Measurements from ENCODE around the gene PAX4. TPM values are rescaled to one million over a fixed set of nuclear protein-coding genes. Genes with fewer than 3 reads are reported as not detected.

PAX4 gene
- total RNA-seq, 1 donor from 2014 or later: not detected

DNA sequence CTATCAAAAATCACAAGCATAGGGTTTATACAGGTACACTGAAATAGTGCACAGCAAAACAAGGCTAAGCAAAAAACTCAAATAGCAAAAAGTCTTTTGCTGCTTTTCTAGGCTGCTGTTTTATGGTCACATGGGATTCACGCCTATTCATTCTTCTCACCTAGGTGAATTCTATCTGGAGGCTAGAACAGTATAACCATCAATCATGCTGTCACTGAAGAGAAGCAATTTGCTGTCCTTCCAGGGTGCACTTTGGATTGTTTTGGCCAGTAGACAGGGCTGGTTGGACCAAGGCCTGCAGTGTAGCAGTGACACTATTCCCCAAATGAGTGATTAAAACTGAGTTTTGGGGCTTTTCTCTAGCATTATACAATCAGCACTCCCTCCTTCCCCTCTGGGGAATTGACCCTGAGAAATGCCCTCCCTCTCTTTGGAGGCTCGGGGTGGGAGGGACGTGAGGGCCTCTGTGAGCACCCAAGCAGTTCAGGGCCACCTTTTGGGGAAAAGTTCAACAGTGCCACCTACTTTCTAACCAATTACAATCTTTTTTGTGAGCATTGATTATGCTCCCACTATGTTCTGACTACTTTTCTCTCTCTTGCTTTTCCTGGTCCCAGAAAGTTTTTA is 17.8 kb upstream of the PAX4 start:
- intact Hi-C loops (cut with micrococcal nuclease): no loop called here
- DNase-seq (no peak), ATAC-seq (no peak)

DNA sequence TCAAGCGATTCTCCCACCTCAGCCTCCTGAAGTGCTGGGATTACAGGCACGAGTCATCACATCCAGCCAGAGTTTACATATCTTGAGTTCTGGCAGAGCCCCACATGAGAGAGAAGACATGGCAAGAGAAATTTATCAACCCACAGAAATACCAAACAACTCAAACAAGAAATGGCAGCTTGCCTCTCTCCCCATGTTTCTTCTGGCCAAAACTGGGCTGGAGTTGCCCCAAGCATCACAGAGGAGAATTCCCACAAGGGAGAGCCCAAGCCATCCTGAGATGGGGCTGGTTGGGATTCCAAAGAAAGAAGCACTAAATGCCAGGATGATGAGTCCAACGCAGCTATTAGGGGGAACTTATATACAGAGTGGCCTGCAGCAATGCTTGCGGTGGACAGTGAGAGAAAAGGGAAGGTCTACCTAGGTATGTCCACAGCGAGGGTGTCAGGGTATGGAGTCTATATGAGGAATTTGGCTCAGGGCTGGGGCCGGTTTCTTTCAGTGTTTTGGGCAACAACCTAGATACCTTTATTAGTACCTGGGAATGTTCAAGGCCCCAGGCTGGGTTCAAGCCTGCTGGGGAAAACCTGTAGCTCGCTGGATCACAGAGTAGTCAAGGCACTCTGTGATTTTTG is 14.5 kb upstream of the PAX4 start:
- ATAC-seq: no peak
- intact Hi-C loops (cut with micrococcal nuclease): no loop called here

DNA sequence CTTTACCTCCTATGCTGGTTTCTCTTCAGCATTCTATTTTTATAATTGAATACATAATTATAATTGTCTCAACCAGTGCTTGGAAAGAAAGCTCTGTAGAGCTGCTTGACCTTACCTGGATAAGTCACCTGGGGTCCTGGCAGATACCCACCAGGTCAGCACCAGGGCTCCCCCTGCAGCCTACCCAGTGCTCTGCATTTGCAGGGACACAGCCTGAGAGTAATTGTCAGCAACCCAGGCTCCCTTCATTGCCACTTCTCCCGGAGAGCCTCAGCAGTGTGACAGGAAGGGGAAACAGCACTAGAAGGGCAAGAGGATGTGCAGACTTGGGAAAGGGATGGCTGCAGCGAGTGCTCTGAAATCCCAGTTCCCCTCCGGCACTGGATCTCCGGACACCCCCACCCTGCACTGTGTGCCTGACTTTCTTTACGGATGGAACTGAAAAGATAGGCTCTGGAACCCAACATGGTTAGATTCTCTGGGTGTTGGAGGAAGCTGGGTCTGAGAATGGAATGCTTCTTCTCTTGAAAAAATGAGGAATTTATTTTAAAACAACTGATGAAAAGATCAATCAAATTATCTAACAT is 11.4 kb upstream of the PAX4 start:
- ATAC-seq: no peak

More for the DNA sequence above, 14.5 kb upstream of the PAX4 start:
- DNase-seq: no peak

DNA sequence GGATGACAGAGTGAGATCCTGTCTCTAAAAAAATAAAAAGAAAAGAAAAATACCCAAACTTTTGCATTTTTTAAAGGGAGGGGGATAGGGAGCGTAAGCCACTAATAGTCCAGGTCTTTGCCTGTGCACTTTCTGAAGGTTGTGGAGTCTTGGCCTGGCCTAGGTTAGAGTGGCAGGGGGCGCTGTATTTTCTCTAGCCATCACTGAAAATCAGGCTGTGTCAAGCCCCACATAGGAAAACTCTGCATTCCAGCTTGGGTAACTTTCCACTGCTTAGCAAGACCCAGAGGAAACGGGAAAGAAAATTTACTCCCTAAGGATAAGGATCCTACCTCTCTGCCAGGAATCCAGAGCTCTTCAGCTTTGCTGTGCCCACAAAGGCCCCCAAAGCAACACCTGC is 10.5 kb upstream of the PAX4 start:
- ATAC-seq: no peak
- intact Hi-C loops (cut with micrococcal nuclease): no loop called here
- no peak for DNase-seq

More for the DNA sequence above, 11.4 kb upstream of the PAX4 start:
- intact Hi-C loops (cut with micrococcal nuclease): no loop called here
- no peak for DNase-seq

DNA sequence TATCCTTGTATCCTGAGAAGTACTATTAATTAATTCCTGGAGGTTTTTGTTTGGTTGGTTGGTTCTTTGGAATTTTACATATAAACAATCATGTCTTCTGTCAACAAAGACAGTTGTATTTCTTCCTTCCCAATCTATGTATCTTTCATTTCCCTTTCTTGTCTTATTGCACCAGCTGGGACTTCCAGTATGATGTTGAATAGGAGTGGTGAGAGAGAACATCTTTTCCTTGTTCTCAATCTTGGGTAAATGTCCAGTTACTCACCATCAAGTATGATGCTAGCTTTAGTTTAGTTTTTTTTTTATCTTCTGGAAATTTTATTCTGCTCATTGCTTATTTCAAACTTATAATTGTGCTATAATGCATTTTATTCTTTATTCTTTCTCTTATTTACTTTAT is 7.4 kb upstream of the PAX4 start:
- intact Hi-C loops (cut with micrococcal nuclease): no loop called here
- DNase-seq (no peak), ATAC-seq (no peak)

DNA sequence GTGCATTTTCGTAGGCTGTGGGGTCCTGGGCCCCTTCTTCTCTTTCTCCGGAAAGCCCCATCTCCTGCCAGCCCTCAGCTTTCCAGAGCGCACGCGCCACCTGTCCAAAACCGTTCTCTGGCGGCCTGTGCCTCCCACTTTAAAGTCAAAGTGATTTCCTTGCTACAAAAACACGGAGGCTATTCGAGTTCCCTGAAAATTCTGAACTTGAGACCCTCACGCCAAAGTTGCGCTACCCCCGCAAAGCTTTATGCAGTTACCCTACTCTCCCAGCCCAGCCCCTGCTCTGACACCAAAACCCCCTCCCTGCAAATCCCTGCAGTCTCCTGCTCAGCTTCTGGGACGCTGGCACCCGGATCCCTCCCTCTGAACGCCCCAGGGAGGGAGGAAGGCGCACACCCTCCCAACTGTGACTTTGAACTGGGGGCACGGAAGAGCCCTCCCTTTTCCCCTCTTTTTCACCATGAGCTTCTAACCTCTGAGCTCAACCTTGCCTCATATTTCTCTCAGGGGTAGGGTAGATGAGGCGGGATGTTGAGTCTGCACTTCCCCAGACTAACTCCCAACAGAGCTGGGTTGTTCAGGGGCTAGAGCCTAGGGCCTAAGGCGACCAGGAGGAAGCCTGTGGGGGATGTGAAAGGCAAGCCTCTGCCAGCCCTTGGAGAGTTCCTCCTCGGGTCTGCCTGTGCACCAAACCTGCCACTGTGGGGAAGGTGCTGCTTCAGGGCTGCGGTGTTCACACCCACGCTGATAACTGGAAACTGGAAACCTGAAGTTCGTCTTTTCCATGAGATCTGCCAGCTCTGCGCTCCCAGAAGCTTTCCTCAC is 2.7 kb upstream of the PAX4 start:
- intact Hi-C loops (cut with micrococcal nuclease): no loop called here
- DNase-seq (no peak), ATAC-seq (no peak)

DNA sequence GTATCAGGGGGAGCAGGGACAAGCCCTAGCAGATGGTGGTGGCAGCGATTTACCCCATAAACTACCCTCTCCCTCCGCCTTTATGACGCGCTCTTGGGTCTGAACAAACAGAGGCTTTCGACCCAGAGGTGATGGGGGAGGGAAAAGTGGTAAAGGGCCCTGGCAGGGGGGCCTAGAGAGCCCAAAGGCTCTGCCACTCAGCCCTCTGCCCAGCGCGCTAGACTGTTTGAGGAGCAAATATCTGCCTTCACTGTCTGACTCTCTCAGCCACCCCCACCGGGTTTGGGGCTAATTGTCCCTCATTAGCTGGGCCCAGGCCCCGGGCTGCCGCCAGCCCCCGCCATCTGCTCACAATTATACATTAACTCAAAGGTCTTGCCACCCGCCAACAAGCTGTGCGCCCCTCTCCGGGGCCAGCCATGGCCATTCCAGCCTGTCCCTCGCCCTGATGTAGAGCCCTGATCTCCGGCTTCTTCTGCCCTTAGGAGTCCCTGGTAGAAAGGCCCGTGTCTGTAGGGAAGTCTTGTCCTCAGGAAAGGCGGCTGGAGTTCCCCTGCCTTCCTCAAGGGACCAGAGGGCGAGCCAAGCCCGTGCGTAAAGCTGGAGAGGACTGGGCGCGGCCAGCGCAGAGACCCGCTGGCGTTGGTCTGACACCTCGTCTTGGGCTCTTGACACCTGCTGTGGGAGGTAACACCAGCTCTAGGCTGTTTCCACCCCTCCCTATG is 1.9 kb upstream of the PAX4 start:
- DNase-seq (no peak), ATAC-seq (no peak)
- intact Hi-C loops (cut with micrococcal nuclease): no loop called here

DNA sequence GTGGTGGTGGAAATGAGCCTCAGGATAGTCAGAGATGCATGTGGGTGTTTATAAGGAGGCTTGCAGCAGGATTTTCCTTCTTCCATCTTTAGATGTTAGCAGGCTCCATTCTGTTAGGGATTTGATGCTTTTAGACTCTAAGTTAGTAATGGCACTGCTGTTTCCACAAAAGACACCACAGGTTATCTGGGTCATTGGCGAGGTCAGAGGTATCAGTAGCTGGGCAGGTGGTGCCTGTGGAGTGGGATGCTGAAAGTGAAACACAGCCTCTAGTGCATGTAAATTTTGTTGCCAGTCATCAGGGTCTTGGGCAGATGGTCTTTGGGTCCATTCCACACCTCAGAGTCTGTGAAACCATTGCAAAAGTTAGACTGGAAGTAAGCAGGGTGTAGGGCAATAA is 833 bp upstream of the PAX4 start:
- intact Hi-C loops (cut with micrococcal nuclease): no loop called here
- no peak for ATAC-seq
- DNase-seq: no peak

DNA sequence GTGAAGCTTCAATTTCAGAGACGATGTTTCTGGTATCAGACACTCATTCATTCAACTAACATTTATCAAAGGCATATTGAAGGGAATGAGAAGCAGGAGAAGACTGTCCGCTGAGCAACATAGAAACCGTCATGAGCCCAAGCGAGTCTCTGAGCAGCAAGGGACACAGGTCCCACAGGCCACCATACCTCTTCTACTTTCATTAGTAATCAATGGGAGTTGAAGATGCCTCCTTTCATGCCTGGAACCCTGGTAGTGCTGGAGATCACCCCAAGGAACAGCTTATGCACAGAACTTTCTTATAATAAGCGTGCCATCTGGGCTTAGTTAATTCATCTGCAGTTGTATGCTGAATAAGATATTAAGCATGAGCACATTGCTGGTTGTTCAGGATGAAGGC is 1.2 kb downstream of the PAX4 start:
- intact Hi-C loops (cut with micrococcal nuclease): no loop called here
- ATAC-seq (no peak), DNase-seq (no peak)

DNA sequence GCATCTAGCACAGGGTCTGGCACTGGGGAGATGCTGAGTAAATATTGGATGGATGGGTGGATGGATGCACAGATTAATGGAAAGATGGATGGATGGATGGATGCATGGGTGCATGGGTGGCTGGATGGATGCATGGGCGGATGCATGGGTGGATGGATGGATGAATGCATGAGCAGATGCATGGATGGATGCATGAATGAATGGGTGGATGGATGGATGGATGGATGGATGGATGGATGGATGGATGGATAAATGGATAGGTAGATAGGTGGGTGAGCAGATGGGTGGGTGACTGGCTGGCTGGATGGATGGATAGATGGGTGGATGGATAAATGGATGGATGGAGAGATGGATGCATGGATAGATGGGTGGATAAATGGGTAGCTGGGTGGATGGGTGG is 5.7 kb downstream of the PAX4 start:
- DNase-seq (no peak), ATAC-seq (no peak)
- intact Hi-C loops (cut with micrococcal nuclease): no loop called here

DNA sequence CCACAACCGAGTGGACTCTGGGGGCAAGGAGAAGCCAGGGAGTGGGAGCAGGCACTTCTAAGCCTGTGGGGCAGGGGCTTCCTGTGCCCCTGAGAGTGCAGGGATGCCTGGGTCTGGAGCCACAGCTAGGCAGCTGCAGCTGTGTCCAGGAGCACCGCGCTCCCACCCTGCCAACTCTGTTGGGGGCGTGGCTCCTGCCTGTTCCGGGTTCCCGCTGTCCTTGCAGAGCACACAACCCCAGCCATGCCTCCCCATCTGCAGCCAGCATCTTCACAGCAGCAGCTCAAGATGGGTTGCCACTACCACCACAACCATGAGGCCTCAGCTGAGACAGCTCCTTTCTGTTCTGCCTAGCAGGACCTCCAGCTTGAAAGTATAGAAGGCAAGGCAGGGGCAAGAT is 8.6 kb downstream of the PAX4 start:
- ATAC-seq (no peak), DNase-seq (no peak)
- intact Hi-C loops (cut with micrococcal nuclease): no loop called here

DNA sequence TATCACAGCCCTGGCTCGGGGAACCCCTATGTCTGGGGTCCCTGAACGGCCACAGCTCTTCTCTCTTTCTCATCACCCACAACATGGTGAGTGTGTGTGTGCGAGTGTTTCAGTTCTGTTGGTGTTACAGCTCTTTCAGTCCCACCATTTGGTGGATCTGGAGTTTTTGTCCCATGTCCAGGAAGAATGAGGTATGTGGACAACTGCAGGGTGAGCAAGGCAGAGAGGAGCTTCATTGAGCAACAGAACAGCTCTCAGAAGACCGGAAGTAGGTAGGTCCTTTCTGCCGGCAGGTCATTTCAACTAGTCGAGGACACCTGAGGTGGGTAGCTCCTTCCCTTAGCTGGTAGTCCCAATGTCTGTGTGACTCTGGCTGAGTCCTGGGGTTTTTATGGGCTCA is 9.5 kb downstream of the PAX4 start:
- intact Hi-C loops (cut with micrococcal nuclease): no loop called here
- ATAC-seq (no peak), DNase-seq (no peak)

DNA sequence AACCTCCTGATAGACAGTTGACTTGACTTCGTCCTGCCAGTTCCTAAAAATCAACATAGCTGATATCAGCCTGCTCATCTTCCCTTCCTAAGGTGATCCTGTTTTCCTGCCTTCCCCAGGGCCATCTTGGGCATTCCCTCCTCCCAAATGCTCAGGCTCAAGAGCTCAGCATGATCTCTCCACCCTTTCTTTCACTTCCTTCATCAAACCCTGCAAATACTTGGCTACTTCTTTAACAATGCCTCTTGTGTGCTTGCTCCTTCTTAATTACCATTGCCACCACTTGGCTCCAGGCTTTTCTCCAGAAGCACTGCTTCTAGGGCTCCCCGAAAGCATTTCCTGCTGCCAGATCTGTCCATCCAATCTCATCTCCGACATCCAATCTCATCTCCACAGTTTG is 17.1 kb downstream of the PAX4 start:
- no peak for ATAC-seq
- intact Hi-C loops (cut with micrococcal nuclease): no loop called here

DNA sequence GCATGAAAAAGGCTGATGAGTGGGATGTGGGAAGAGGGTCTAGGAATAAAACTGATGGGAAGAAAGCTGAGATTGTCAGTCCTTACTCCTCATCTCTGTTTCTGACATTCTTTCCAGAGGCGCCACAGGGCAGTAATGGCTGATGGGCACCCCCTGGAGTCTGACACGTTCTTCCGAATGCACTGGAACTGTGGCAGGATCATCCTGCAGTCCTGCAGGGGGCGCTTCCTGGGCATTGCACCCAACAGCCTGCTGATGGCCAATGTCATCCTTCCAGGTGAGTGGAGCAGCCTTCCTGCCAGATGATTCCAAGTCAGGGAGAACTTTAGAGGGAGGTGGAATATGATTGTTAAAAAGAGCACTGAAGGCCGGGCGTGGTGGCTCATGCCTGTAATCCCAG is 19.6 kb downstream of the PAX4 start:
- intact Hi-C loops (cut with micrococcal nuclease): no loop called here
- DNase-seq (no peak), ATAC-seq (no peak)

More for the DNA sequence above, 17.1 kb downstream of the PAX4 start:
- DNase-seq: no peak

DNA sequence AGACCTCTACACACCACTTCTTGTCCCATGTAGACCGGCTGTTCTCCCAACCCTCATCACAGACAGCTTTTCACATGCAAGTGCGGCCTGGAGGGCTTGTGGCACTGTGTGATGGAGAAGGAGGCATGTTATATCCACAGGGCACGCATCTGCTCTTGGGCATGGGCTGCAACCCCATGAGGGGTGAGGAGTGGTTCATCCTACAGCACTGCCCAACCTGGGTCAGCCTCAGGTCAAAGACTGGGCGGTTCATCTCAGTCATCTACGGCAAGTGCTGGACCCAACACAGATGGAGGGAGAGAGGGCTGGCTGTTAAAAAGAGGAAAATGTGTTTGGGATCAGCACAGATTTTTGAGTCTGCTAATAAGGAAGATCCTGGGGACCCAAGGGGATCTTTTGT is 22.2 kb downstream of the PAX4 start:
- intact Hi-C loops (cut with micrococcal nuclease): no loop called here
- DNase-seq: no peak
- ATAC-seq: no peak

DNA sequence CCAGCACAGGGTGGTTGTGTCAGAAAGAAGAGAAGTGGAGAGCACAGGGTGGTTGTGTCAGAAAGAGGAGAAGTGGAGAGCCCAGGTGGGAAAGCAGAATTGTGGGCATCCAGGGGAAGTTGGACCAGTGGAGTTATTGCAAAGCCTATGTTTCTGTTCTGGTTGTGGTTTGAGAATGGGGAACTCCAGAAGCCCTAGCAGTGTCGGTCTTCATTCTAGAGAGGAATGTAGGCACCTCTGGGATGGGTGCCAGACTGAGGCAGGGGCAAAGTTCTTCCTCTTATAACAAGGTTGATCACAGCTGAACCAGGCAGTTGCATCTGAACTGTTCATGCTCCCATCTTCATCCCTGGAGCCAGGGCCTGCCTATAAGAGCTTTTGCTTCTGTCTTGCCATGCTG is 23.5 kb downstream of the PAX4 start:
- DNase-seq: no peak
- intact Hi-C loops (cut with micrococcal nuclease): no loop called here
- ATAC-seq: peak; percentile 27

DNA sequence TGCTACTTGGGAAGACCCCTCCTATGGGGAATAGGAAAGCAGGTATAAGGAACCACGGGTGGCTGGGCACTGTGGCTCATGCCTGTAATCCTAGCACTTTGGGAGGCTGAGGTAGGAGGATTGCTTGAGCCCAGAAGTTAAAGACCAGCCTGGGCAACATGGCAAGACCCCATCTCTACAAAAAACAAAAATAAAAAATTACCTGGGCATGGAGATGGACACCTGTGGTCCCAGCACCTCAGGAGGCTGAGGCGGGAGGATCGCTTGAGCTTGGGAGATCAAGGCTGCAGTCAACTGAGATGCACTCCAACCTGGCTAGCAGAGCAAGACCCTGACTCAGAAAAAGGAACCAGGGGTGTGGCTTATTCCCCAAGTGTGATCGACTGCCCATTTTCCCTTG is 25.4 kb downstream of the PAX4 start:
- no peak for DNase-seq
- intact Hi-C loops (cut with micrococcal nuclease): no loop called here
- ATAC-seq: no peak

DNA sequence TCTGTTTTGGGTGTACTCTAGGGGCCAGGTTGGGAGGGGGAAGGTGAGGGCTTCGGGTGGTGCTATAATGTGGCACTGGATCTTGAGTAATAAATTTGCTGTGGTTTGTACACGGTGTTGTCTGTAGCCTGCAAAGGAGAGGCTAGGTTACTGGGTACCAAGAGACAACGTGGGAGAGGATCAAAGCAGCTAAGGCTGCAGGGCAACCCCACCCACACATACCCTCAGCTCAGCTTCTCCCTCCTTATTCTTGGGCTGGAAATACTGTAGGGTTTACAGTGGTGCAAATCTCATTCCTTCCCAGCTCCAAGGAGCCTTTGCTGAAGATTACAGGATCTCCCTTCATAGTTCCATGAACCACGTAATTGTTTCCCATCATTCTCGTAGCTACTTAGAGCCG is 26.4 kb downstream of the PAX4 start:
- ATAC-seq (no peak), DNase-seq (no peak)
- intact Hi-C loops (cut with micrococcal nuclease): no loop called here

DNA sequence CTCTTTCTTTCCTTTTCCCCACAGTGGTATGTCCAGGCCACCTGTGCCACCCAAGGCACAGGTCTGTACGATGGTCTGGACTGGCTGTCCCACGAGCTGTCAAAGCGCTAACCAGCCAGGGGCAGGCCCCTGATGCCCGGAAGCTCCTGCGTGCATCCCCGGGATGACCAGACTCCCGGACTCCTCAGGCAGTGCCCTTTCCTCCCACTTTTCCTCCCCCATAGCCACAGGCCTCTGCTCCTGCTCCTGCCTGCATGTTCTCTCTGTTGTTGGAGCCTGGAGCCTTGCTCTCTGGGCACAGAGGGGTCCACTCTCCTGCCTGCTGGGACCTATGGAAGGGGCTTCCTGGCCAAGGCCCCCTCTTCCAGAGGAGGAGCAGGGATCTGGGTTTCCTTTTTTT is 26.8 kb downstream of the PAX4 start:
- no peak for ATAC-seq
- intact Hi-C loops (cut with micrococcal nuclease): no loop called here
- no peak for DNase-seq

DNA sequence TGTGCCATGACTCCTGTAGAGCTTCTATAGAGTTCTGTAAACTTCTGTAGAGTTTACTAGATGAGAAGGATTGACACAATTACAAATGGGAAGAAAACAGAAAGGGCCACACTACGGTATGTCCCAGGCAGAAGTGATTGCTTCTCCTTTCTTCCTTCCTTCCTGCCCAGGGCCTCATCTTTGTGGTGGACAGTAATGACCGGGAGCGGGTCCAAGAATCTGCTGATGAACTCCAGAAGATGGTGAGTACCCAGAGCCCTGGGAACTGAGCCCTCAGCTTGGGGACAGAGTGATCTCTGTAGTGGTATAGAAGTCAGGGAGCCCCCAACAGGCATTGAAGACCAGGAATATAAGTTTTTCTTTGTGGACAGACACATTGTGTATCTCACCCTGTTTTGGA is 28.0 kb downstream of the PAX4 start:
- intact Hi-C loops (cut with micrococcal nuclease): no loop called here
- ATAC-seq (no peak), DNase-seq (no peak)

All from left ventricle myocardium superior (tissue), 1 donor.